Astrocyte of the hippocampus (primary cell): ENCODE results near the gene TAB2.
A peak's percentile ranks its signal among the peaks of the same experiment; 100 is the strongest.
"Not testable (repeated sequence)": the region's sequence is repeated elsewhere in the genome, so short reads cannot be mapped to it uniquely, and the experiment has no call there.

ENCODE experiments used
- DNase-seq: peaks from one replicate; pipeline ENCODE4 v3.0.0; 2011; ENCODE audit warnings: low read depth, low spot score

TAB2 gene

DNA sequence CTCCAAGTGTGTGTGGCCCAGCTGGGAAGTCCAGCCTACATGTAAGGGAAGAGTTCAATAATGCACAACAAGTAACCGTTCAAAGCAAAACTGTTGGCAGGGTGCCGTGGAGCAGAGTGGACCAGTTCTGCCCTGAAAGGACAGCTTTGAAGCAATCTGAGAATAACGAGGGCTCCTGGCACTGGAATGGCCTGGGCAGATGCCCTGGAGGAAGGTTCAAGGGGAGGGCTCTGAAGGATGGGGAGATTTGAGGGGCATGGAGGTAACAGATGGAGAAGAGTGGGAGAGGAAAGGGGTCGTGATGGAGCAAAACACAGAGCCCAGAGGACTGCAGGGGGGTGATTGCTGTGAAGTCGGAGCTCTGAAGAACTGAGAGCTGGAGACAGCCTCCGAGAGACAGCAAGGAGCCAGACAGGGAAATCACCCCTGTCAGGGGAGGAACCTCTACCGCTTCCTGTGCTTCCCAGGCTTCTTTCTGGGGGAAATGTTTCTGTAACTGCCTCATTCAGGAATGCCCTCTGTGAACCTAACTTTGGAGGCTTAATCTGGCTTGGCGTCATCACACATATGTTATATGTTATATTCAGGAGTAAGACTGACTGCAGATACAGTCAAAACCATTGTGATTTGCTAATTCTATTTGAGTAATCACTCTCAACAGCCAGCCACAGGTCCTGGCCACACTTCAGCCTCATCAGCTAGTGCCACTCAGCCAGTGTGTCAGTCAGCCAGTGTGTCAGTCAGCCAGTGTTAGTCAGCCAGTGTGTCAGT lies 126.1 kb downstream of the TAB2 start:
- DNase-seq = no peak

DNA sequence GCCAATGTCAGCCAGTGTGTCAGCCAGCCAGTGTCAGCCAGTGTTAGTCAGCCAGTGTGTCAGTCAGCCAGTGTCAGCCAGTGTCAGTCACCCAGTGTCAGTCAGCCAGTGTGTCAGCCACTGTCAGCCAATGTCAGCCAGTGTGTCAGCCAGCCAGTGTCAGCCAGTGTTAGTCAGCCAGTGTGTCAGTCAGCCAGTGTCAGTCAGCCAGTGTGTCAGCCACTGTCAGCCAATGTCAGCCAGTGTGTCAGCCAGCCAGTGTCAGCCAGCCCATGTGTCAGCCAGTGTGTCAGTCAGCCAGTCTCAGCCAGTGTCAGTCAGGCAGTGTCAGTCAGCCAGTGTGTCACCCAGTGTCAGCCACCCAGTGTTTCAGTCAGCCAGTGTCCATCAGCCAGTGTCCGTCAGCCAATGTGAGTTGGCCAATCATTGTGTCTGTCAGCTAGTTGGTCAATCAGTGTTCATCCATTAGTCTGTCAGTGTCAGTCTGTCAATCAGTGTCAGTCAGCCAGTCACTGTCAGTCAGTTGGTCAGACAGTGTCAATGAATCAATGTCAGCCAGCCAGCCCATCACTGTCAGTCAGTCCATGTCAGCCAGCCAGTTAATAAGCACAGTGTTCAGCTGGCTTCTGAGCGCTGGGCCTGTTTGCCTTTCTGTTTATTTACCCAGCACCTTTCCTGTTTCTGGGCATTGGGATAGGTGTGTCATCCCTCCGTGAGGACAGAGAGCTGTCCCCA lies 127.0 kb downstream of the TAB2 start:
- not testable (repeated sequence) for DNase-seq

DNA sequence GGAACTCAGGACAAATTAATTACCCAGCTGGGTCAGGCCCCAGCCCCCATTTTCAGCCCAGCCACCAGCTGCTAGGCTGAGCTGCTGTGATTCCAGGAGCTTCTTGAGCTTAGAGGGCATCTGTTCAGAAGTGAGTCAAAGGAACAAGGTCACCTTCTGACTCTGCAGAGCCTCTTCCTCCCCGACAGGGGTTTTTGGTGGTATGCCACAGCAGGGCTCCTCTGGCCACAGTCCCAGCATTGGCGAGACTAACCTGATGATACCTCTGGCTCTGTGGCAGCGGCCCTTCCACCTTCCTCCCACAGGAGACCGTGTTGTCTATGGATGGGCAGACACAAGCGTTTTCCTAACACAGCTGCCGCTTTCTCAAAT lies 127.6 kb downstream of the TAB2 start:
- no peak for DNase-seq

DNA sequence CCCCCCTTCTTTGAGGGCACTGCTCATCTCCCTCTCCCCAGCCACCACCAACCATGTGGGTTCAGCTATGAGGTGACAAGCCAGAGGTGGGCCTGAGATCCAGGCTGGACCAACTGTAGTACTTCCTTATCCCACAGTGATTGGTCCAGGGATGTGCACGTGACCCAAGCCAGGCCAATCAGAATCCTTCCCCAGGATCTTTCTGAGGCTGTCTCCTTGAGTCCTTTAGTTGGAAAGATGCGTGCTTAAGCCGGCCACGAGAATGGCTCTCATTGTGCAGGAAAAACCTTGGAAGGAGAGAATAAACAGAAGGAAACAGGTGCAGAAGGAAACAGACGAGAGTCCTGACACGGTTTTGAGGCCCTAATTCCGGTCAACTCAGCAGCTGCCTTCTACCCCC lies 128.1 kb downstream of the TAB2 start:
- DNase-seq = no peak

DNA sequence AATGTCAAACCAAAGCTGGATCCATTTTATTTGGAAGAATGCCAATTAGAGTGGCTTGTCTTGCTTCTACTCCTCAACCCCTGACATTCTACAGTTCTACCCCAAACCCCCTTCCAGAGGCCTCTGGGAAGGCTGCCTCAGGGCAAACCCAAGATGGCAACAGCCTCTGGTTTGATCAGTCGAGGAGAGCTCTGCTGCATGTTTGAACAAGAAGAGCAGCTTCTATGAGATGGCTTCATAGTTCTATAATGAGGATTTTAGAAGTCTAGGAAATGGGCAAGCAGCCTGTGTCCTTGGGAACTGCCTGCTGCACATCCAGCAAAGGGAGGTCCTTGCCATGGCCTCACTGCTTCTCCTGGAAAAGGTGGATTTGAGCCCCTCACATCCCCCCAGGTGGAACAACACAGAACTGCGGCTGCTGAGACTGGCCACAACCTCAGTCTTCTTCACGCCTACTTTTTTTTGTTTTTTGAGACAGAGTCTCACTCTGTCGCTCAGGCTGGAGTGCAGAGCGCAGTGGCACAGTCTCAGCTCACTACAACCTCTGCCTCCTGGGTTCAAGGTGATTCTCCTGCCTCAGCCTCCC lies 129.4 kb downstream of the TAB2 start:
- no peak for DNase-seq

DNA sequence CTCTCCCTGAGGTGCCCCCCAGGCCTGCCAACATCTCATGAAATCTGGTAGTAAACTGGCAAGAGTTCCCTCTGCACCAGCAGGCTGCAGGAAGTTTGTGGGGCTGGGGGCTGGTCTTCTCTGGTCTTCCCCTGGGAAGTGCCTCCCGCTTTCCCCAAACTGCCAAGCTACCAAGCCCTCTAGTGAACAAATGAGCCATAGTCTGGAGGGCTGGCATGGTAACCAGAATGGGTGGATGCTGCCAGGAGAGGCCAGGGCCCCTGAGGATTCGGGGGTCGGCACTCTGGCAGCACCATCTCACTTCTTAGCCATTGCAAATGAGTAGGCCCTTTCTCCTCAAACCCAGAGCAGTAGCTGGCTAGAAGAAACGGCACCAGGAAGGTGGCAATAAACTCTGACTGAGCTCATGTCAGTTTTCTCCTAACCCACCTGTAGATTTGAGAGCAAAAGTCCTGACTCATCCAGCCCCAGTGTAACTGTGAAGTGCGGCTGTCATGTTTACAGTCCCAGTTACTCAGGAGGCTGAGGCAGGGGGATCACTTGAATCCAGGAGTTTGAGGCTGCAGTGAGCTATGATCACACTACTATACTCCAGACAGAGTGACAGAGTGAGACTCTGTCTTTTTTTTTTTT lies 131.4 kb downstream of the TAB2 start:
- no peak for DNase-seq

DNA sequence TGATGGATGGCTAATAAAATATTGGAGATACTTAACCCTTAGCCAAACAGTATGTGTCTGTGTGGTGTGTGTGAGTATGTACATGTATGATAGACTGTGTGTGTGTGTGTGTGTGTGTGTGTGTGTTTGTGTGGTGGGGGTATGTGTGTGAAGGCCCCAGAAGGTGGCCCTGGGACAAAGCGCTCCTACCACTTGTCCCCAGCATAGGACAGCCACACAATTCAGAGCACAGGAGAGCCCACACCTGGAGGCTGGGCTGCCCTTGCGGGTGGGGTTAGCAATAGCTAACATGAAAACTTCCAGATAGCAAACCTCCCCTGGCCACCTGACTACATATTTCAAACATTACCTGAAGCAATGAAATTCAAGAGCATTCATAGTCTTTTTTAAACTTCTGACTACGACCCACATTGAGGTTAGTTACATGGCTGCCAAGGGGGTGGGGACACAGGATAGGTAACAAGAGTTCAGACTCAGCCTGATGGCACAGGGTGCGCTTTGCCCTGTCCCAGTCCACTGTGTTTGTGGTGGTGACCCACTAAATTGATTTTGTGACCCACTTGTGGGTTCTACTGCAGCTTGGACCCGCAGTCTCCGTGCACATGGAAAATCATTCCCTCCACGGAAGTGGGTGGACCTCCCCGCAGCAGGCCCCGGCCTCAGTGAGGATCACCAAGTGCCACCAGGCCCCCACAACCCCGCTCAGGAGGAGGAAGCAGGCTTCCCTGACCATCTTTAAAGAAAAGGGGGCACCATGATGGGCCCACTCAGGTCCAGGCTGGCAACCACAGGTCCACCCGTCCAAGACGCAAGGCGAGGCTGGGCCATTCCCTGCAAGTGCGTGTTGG lies 132.5 kb downstream of the TAB2 start:
- DNase-seq = no peak

DNA sequence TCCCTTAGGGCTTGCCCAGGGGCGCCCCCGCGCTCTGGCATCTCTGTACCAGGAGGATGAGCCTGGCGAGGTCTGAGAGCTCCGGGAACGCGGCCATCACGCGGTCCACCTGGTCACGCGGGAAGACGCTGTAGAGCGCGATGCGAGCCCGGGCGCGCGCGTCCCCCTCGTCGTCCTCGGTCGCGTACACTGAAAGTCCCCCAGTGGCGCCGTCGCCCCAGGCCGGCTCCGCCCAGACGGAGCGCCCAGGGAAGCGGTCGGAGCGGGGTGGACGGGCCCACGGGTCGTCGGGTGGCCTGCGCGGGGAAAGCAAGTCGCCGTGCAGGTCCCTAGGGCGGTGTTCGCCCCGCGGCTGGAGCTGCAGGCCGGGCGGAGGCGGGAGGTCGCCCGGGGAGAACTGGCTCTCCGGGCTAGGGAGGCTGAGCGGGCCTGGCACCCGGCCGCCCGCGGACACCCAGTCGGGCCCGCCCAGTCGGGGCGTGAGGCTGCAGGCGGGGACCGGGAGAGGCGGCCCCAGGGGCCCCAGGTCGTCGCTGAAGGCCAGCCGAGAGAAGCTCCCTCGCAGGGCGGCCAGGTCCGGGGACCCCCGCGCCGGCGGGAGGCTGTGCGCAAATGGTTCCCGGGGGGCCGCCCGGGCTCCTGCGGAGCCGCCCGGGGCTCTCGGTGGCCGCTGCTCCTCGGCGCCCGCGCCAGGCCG lies 133.3 kb downstream of the TAB2 start:
- peak; percentile 51 for DNase-seq

DNA sequence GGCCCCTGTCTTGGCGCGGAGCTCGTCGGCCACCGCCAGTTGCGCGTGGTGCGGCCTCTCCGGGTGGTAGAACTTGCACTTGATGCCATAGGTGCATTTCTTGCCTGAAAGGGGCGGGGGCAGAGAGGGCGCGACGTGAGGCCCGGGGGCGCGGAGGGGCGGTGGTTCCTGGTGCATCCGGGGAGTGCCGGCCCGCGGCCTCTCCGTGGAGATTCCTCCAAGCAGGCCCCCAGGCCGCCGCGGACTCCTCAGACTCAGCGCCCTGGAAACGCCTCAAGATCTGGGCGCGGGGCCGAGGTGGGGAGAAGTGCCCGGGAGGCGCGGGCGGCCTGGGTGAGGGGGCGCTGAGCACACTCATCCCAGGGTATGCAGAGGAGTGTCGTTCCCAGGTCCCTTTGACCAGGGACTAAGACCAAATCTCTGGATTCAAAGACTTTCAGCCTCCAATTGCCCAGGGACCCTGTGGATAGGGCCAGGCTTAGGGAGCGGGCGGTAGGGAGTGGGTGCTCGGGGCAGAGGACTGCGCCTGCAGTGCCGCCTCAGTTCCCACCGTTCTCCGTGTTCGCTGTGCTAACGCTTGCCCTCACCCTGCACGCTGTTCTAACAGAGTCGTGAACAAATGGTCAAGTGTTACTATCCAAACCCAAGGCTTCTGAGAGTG lies 134.0 kb downstream of the TAB2 start:
- DNase-seq = peak; percentile 47

DNA sequence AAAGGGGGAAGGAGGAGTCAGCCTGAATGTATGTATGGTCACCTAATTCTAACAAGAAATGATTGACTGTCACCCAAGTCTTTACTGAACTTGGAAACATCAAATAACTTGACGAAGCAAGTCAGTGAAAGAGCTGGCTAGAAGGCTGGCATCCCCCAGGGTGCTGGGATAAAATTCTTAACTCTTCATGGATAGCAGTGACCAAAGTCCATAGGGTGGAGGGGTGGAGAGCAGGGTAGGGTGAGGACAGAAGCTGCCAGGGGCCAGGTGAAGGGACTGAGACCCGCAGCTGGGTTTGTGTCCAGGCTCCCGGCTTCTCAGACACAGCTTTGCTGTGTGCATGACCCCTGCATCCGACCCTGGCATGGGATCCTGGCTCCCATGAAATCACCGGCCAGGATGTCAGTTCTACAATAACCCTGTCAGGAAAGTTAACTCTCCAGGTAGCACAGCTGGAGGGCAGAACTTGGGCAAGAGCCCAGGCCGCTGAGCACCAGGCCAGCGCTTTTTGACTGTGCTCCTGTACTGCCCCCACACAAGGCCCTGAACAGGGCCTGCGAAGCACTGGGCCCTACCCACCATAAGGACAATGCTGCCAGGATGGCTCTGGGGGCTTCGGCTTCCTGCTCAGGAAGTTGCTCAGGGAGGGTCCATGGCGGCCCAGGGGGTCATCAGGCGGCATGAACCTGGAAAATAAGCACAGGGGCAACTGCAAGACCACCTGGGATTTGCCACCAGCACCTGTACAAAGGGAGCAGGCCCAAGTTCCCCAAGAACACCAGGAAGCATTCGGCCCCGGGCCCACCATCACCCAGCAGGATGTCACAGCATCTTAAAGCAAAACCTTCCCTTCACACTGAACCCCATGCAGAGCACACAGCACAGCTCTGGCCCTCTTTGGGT lies 134.8 kb downstream of the TAB2 start:
- DNase-seq = no peak

DNA sequence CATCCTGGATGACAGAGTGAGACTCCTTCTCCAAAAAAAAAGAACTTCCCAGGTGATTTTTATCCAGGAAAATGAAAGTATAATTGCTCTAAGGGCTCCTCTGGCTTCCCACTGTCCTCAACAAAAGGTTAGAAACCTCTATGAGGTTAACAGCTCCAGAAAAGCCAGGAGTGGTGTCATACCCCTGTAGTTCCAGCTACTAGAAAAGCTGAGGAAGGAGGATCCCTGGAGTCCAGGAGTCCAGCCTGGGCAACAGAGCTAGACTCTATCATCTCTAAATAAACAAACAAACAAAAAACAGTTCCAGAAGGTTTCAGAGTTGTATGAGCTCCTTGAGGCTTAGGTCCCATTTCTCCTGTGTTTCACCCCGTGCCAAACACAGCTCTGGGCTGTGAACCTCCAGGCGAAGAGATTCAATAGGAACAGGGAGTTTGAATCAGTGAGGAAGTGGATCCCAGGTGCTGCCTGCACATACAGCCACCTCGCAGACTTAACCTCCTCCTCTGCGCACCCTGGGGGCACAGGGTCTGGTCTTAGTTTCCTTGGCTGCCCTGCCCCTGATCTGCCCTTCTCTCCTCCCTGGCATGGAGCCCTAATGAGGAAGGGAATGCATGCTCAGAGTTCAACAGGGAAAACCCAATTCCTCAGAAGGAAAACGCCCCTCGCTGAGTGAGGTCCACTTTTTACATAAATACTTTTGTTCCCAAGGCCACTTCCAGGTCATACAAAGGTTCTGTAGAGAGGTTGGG lies 136.3 kb downstream of the TAB2 start:
- DNase-seq = no peak

DNA sequence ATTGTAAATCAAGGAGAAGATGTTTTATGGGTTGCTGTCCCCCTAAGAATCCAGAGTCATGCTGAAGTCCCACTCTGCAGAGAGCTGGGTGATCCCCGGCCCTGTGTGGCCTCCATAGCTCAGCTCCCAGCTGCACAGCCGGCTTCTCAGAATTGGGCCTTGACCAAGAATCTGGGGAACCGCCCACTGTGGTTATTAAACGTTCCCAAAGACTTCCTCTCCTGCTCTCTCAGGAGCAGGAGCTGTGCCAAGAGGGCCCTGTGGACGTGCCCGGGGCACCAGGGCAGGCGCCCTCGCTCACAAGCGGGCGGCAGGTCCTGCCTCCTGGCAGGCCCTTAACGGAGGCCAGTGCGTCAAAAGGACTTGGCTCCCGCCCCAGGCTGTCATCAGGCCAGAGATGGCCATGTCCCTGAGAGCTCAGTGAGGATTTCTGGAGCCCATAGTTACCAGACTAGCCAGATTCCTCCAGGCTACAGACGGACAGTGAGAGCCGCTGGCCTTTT lies 136.9 kb downstream of the TAB2 start:
- peak; percentile 93 for DNase-seq

DNA sequence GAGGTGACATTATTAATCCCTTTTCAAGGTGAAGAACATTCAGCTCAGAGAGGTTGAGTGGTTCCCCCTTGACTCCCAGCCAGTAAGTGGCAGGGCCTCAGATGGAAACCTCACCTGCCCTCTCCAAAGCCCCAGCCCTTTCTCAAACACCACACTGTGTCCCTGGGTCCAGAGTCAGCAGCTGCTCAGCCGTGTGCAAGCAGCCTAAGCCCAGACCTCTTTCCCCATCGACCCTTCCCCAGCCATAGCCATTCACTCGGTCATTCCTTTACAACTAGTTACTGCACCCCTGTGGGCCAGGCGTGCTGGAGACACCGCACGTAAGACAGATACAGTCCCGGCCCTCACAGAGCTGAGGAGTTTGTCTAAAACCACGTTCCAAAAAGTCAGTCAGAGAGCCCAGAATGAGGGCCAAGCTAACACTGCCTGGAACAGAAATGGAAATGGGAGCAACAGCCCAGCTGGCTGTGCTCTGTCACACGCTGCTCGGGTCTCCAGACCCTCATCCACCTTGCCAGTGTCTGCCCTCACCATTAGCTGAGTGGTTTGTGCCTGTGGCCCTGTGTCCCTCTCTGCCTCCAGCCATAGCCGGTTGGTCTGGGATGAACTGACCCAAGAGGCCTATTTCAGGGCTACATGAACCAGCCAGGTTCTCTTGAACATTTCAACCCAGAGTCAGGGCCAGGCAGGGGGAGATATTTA lies 137.7 kb downstream of the TAB2 start:
- no peak for DNase-seq

DNA sequence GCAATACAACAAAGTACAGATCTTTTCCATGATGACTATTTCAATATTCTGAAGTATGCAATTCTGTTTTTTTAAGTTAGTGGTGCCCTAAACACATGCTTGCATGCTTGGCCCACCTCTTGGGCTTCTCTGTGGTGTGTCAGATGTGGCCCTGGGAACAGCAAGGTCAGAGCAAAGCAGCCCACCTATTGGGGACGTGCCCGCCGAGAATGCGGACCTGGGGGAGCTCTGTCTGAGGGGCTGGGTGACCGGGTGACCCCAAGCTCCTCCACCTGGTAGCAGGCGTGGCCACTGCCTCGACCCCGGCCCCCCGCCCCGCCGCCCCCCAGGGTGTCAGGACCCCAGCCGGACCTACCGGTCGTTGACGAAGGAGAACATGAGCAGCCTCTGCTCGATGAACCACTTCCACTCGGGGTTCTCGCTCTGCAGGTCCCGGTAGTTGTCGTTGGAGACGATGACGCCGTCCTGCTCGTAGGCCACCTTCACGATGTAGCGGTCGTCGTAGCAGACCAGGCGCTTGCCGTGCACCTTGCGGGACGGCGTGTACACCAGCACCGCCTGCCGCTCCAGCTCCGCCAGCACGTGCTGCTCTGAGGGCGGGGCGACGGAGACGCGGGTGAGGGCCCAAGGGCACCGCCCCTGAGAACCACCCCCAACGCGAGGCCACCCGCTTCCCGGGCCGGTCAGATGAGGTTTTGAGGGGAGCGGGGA lies 139.0 kb downstream of the TAB2 start:
- no peak for DNase-seq

DNA sequence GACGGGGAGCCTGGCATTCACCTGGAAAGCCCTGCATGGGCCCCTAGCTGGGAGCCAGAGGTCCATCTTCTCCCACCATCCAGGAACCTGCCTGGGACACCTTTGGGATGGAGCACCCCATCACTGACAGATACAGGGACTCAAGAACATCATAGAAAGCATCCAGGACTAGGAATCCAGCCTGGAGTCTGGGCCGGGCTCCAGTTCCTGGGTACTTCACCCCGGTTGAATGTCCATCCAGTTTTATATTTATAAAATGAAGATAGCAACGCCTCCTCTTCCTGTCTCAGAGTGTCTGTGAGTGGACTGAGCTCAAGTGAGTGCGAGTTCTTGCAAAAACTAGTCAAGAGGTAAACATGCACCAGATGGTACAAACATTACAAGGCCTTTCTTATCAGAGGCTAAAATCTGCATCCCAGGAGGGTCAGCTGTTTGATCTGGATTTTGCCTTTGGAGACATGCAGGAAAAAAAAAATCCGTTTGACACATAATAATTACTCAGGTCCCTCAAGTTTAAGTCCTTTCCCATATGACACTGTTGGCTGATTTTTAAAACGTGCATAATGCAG lies 139.9 kb downstream of the TAB2 start:
- no peak for DNase-seq

DNA sequence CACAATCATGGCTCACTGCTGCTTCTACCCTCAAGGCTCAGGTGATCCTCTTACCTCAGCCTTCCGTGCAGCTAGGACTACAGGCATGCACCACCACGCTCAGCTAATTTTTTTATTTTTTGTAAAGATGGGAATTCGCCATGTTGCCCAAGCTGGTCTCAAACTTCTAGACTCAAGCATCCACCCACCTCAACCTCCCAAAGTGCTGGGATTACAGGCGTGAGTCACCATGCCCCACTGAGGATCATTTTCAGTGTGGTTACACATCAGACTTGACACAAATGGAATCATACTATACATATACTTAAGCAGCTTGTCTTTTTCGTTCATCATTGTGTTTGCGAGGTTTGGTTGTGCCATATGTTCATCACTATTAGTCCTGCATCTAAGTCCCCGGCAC lies 140.7 kb downstream of the TAB2 start:
- DNase-seq = no peak

DNA sequence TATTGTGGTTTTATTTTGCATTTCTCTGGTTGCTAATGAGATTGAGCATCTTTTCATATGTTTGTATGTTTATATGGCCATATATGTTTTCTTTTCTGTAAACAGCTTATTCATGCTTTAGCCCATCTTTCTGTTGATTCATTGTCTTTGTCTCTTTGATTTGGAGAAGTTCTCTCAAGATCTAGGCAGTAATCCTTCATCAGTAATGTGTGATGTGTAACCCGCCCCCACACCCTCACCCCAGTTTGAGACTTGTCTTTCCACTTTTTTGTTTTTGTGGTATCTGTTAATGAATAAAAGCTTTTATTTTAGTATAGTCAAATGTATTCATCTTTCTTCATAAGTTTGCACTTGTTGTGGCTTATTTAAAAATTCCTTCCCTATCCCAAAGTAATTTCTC lies 141.3 kb downstream of the TAB2 start:
- DNase-seq = no peak
